Measurements from ENCODE around the gene PNLIPRP2.

PNLIPRP2 gene

GRCh38 chr10:116620423-116621400 lies at the start of gene PNLIPRP2:
Gene PNLIPRP2, plus strand, starts transcription at chr10:116620953.
- DNase-seq: no peak

GRCh38 chr10:116574797-116575196 lies 46.0 kb upstream of the PNLIPRP2 start:
- no peak for DNase-seq

GRCh38 chr10:116587878-116588591 lies 32.7 kb upstream of the PNLIPRP2 start:
- DNase-seq: no peak

- DNase-seq: no peak
Observed at GRCh38 chr10:116588995-116589394, 31.8 kb upstream of the PNLIPRP2 start.

- no peak for DNase-seq
Observed at GRCh38 chr10:116589926-116590325, 30.8 kb upstream of the PNLIPRP2 start.

GRCh38 chr10:116590590-116591444 lies 29.9 kb upstream of the PNLIPRP2 start, which contains the start of gene PNLIPRP1:
Gene PNLIPRP1, plus strand, starts transcription at chr10:116590959. Its CDS starts 171 bp downstream, at chr10:116591130.
- DNase-seq: no peak

GRCh38 chr10:116593139-116593740 lies 27.5 kb upstream of the PNLIPRP2 start:
- DNase-seq: no peak

- DNase-seq: no peak
Observed at GRCh38 chr10:116594525-116595035, 26.2 kb upstream of the PNLIPRP2 start.

GRCh38 chr10:116596062-116596461 lies 24.7 kb upstream of the PNLIPRP2 start:
- DNase-seq: no peak

- no peak for DNase-seq
Observed at GRCh38 chr10:116597543-116597942, 23.2 kb upstream of the PNLIPRP2 start.

- no peak for DNase-seq
Observed at GRCh38 chr10:116598329-116598728, 22.4 kb upstream of the PNLIPRP2 start.

- DNase-seq: no peak
Observed at GRCh38 chr10:116599991-116600390, 20.8 kb upstream of the PNLIPRP2 start.

- DNase-seq: no peak
Observed at GRCh38 chr10:116602648-116603400, 17.9 kb upstream of the PNLIPRP2 start.

GRCh38 chr10:116606061-116606483 lies 14.7 kb upstream of the PNLIPRP2 start:
- DNase-seq: no peak

GRCh38 chr10:116607336-116607735 lies 13.4 kb upstream of the PNLIPRP2 start:
- no peak for DNase-seq

- DNase-seq: no peak
Observed at GRCh38 chr10:116608686-116609594, 11.8 kb upstream of the PNLIPRP2 start.

GRCh38 chr10:116610443-116611152 lies 10.2 kb upstream of the PNLIPRP2 start:
- no peak for DNase-seq

- DNase-seq: no peak
Observed at GRCh38 chr10:116611153-116611545, 9.6 kb upstream of the PNLIPRP2 start.

- no peak for DNase-seq
Observed at GRCh38 chr10:116612107-116612769, 8.5 kb upstream of the PNLIPRP2 start.
